ENCODE measurements around the gene KREMEN1.

Gene KREMEN1

DNA sequence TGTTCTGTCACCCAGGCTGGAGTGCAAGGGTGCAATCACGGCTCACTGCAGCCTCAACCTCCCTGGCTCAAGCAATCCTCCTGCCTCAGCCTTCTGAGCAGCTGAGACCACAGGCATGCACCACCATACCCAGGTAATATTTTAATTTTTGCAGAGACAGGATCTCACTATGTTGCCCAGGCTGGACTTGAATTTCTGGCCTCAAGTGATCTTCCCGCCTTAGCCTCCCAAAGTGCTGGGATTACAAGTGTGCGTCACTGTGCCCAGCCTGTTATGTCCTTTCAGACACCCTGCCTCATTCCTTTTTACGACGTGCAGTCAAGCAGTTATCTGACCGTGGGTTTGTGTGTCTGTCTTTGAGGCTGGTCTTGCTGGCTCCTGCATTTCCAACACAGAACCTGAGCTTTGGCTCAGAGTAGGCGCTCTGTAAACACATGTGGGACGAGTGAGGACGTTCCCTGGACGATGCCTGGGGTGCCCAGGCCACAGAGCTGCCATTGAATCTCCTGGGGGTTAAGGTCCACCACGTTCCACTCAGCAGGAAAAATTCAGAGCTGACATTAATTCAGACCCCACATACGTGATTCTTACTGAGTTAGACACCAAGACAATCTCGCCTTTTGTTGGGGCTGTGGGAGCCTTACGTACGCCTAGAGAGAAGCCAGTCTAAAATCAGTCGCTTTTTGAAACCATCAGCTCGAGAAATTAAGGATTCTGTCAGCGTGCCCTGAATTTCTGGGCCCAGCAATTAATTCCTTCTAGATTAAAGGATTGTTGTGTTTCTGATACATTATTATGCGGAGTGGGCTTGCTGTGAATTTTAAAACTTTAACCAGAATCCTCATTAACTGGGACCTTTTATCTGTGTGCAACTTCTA is 111.4 kb downstream of the KREMEN1 start:
- Histone ChIP-seq H3K4me2 (ENCODE audit: insufficient read depth, low read length) (no peak overlapping the region), H4K20me1 (ENCODE audit: insufficient read depth, low read length) (no peaks in the 10 kb centered on the region)
- no peak for ATAC-seq (ENCODE audit: insufficient read depth, low read depth)

DNA sequence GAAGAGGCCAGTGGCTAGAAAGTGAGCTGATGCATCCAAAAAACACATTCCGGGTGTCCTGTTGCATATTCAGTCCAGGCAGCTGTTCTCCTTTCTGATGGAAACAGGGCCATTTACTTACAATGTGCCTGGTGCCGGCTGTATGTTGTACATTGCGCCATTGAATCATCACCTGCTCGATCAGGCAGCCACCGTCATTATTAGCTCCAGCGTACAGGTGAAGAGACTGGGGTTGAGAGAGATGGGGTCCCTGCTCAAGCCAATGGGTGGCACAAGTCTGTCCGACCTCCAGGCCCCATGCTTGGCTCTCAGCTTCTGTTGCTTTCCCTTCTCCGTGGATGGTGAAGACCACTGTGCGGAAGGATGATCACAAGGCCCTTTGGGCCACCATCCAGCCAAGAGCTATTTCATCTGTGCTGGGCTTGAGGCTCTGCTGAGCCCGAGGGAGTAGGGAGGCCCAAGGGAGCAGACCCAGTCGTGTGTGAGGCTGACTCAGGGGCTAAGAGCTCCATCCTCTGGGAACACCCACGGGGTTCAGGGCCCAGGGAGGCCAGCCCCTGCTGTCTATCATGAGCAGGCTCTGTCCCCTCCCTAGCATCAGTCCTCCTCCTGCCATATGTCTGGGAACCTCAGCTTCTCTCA is 112.1 kb downstream of the KREMEN1 start:
- Histone ChIP-seq H3K9ac (ENCODE audit: low read depth, low read length) (no peak overlapping the region), H3K9me3 (ENCODE audit: insufficient read depth, low read length, severe bottlenecking) (no peaks in the 10 kb centered on the region), H3K36me3 (ENCODE audit: insufficient read depth, low read length) (peaks cover 18% of the 10 kb centered on the region), H3K27me3 (ENCODE audit: insufficient read depth, low read length, poor library complexity) (no peaks in the 10 kb centered on the region), H3K4me1 (ENCODE audit: insufficient read depth, low read length) (no peaks in the 10 kb centered on the region), H3K79me2 (ENCODE audit: insufficient read depth, low read length) (no peaks in the 10 kb centered on the region), H3K27ac (ENCODE audit: low read length) (no peak overlapping the region), H4K20me1 (ENCODE audit: insufficient read depth, low read length) (no peaks in the 10 kb centered on the region), H3K4me2 (ENCODE audit: insufficient read depth, low read length) (no peak overlapping the region), H2AFZ (ENCODE audit: low read depth, low read length) (no peak overlapping the region), H3K4me3 (ENCODE audit: low read depth in 1 of 2, low read length in 2 of 2) (no peak overlapping the region)
- TF ChIP-seq EZH2 (IDR thresholded peaks at IDR 0.05; ENCODE audit: borderline replicate concordance, low read depth, low read length, severe bottlenecking): no peak
- TF ChIP-seq, protein P1, sequence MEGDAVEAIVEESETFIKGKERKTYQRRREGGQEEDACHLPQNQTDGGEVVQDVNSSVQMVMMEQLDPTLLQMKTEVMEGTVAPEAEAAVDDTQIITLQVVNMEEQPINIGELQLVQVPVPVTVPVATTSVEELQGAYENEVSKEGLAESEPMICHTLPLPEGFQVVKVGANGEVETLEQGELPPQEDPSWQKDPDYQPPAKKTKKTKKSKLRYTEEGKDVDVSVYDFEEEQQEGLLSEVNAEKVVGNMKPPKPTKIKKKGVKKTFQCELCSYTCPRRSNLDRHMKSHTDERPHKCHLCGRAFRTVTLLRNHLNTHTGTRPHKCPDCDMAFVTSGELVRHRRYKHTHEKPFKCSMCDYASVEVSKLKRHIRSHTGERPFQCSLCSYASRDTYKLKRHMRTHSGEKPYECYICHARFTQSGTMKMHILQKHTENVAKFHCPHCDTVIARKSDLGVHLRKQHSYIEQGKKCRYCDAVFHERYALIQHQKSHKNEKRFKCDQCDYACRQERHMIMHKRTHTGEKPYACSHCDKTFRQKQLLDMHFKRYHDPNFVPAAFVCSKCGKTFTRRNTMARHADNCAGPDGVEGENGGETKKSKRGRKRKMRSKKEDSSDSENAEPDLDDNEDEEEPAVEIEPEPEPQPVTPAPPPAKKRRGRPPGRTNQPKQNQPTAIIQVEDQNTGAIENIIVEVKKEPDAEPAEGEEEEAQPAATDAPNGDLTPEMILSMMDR (IDR thresholded peaks at IDR 0.05; ENCODE audit: borderline replicate concordance, extremely low read depth, low read length, poor library complexity, severe bottlenecking): no peak
- DNase-seq (no peak), ATAC-seq (ENCODE audit: insufficient read depth, low read depth) (no peak)

More for the DNA sequence above, 111.4 kb downstream of the KREMEN1 start:
- Histone ChIP-seq H3K9me3 (ENCODE audit: insufficient read depth, low read length, severe bottlenecking) (no peaks in the 10 kb centered on the region), H3K36me3 (ENCODE audit: insufficient read depth, low read length) (peaks cover 18% of the 10 kb centered on the region), H3K27ac (ENCODE audit: low read length) (no peak overlapping the region), H3K4me3 (ENCODE audit: low read depth in 1 of 2, low read length in 2 of 2) (no peak overlapping the region), H3K27me3 (ENCODE audit: insufficient read depth, low read length, poor library complexity) (no peaks in the 10 kb centered on the region), H2AFZ (ENCODE audit: low read depth, low read length) (no peak overlapping the region), H3K79me2 (ENCODE audit: insufficient read depth, low read length) (no peaks in the 10 kb centered on the region), H3K9ac (ENCODE audit: low read depth, low read length) (no peak overlapping the region), H3K4me1 (ENCODE audit: insufficient read depth, low read length) (no peaks in the 10 kb centered on the region)
- DNase-seq: no peak
- TF ChIP-seq, protein P1 (IDR thresholded peaks at IDR 0.05; ENCODE audit: borderline replicate concordance, extremely low read depth, low read length, poor library complexity, severe bottlenecking): no peak
- no peak for TF ChIP-seq EZH2 (IDR thresholded peaks at IDR 0.05; ENCODE audit: borderline replicate concordance, low read depth, low read length, severe bottlenecking)

DNA sequence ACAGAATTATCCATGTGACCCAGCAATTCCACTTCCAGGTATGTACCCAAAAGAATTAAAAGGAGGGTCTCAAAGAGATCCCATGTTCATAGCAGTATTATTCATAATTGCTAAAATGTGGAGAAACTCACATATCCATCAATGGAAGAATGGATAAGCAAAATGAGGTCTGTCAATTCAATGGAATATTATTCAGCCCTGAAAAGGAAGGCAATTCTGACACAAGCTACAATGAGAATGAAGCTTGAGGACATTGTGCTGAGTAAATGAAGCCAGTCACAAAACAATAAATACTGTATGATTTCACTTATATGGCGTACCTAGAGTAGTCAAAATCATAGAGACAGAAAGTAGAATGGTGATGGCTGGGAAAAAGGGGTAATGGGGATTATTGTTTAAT is 113.5 kb downstream of the KREMEN1 start:
- no peak overlapping the region for H3K27ac ChIP-seq (ENCODE audit: low read length)
- H3K79me2 ChIP-seq (ENCODE audit: insufficient read depth, low read length): no peaks in the 10 kb centered on the region
- H3K9ac ChIP-seq (ENCODE audit: low read depth, low read length): no peak overlapping the region
- H3K9me3 ChIP-seq (ENCODE audit: insufficient read depth, low read length, severe bottlenecking): no peaks in the 10 kb centered on the region
- no peak overlapping the region for H2AFZ ChIP-seq (ENCODE audit: low read depth, low read length)
- TF ChIP-seq, protein P1 (IDR thresholded peaks at IDR 0.05; ENCODE audit: borderline replicate concordance, extremely low read depth, low read length, poor library complexity, severe bottlenecking): no peak
- TF ChIP-seq EZH2 (IDR thresholded peaks at IDR 0.05; ENCODE audit: borderline replicate concordance, low read depth, low read length, severe bottlenecking): no peak
- H3K4me1 ChIP-seq (ENCODE audit: insufficient read depth, low read length): no peaks in the 10 kb centered on the region
- no peaks in the 10 kb centered on the region for H3K27me3 ChIP-seq (ENCODE audit: insufficient read depth, low read length, poor library complexity)
- ATAC-seq (ENCODE audit: insufficient read depth, low read depth) (no peak), DNase-seq (no peak)
- no peak overlapping the region for H3K4me2 ChIP-seq (ENCODE audit: insufficient read depth, low read length)
- no peaks in the 10 kb centered on the region for H4K20me1 ChIP-seq (ENCODE audit: insufficient read depth, low read length)
- H3K36me3 ChIP-seq (ENCODE audit: insufficient read depth, low read length): peaks cover 9% of the 10 kb centered on the region; the same call in 1 of the 2 replicates
- no peak overlapping the region for H3K4me3 ChIP-seq (ENCODE audit: low read depth in 1 of 2, low read length in 2 of 2)

Measured in DND-41 (cell line).